ENCODE results near the gene NRXN3. TPM values are rescaled to one million over a fixed set of nuclear protein-coding genes. Genes with fewer than 3 reads are reported as not detected.

Gene NRXN3
- total RNA-seq, 4 donors from 2014 or later: 0.56 to 1.6 (median 1.1) TPM

- Histone ChIP-seq H3K4me1 (no peaks in the 10 kb centered on the region), H3K27ac (no peak overlapping the region), H3K36me3 (no peaks in the 10 kb centered on the region), H3K9me3 (no peaks in the 10 kb centered on the region), H3K4me3 (replicated peaks in 1 of 3) (no peak overlapping the region), H3K27me3 (no peaks in the 10 kb centered on the region)
- TF ChIP-seq CTCF (IDR thresholded peaks at IDR 0.05) (no peak), POLR2A (IDR thresholded peaks at IDR 0.05) (no peak)
- WGBS, 2 donors: 74 to 81% methylated on average over 3 of the region's 3 CpGs
- intact Hi-C loops (cut with DNase I): no loop called here
- no peak for DNase-seq
Observed at GRCh38 chr14:79438696-79439342, 1268.6 kb downstream of the NRXN3 start.

- Histone ChIP-seq H3K27ac (no peak overlapping the region), H3K36me3 (no peaks in the 10 kb centered on the region), H3K4me1 (no peaks in the 10 kb centered on the region), H3K27me3 (no peaks in the 10 kb centered on the region), H3K9me3 (no peaks in the 10 kb centered on the region), H3K4me3 (replicated peaks in 1 of 3) (no peak overlapping the region)
- TF ChIP-seq POLR2A (IDR thresholded peaks at IDR 0.05) (no peak), CTCF (IDR thresholded peaks at IDR 0.05) (no peak)
- 79 to 87% methylated on average over 5 of the region's 5 CpGs for WGBS, 2 donors
- intact Hi-C loops (cut with DNase I): no loop called here
- no peak for DNase-seq
Observed at GRCh38 chr14:79442786-79443185, 1272.6 kb downstream of the NRXN3 start.

GRCh38 chr14:79443602-79444001 is 1273.4 kb downstream of the NRXN3 start:
- no peaks in the 10 kb centered on the region for H3K36me3 ChIP-seq
- TF ChIP-seq CTCF (IDR thresholded peaks at IDR 0.05) (no peak), POLR2A (IDR thresholded peaks at IDR 0.05) (no peak)
- no peak overlapping the region for H3K27ac ChIP-seq
- intact Hi-C loops (cut with DNase I): no loop called here
- no peak for DNase-seq
- H3K4me1 ChIP-seq: no peaks in the 10 kb centered on the region
- no peaks in the 10 kb centered on the region for H3K9me3 ChIP-seq
- H3K27me3 ChIP-seq: no peaks in the 10 kb centered on the region
- no peak overlapping the region for H3K4me3 ChIP-seq (replicated peaks in 1 of 3)

GRCh38 chr14:79448960-79449359 is 1278.8 kb downstream of the NRXN3 start:
- WGBS, 2 donors: 92 to 94% methylated on average over 6 of the region's 6 CpGs
- Histone ChIP-seq H3K4me1 (no peaks in the 10 kb centered on the region), H3K27me3 (no peaks in the 10 kb centered on the region), H3K27ac (no peak overlapping the region), H3K9me3 (no peaks in the 10 kb centered on the region), H3K4me3 (replicated peaks in 1 of 3) (no peak overlapping the region), H3K36me3 (no peaks in the 10 kb centered on the region)
- no peak for DNase-seq
- TF ChIP-seq POLR2A (IDR thresholded peaks at IDR 0.05) (no peak), CTCF (IDR thresholded peaks at IDR 0.05) (no peak)
- intact Hi-C loops (cut with DNase I): no loop called here

- intact Hi-C loops (cut with DNase I): no loop called here
- Histone ChIP-seq H3K27me3 (no peaks in the 10 kb centered on the region), H3K36me3 (no peaks in the 10 kb centered on the region), H3K27ac (no peak overlapping the region), H3K9me3 (no peaks in the 10 kb centered on the region), H3K4me3 (replicated peaks in 1 of 3) (no peak overlapping the region), H3K4me1 (no peaks in the 10 kb centered on the region)
- 60 to 63% methylated on average over 3 of the region's 3 CpGs for WGBS, 2 donors
- no peak for TF ChIP-seq CTCF (IDR thresholded peaks at IDR 0.05)
- TF ChIP-seq POLR2A (IDR thresholded peaks at IDR 0.05): no peak
- DNase-seq: no peak
Observed at GRCh38 chr14:79451601-79452000, 1281.4 kb downstream of the NRXN3 start.
